T-helper 22 cell (primary cell): ENCODE results near the gene MARK1.

Experiments used
- DNase-seq: peaks from one replicate; pipeline ENCODE4 v3.0.0-alpha.2; 2020; ENCODE audit warnings: low read depth

Gene MARK1

GRCh38 chr1:220527908-220528678 lies at the start of gene MARK1:
Gene MARK1 (plus strand): TSS chr1:220528136. CDS start chr1:220528823, 687 bp downstream.
- DNase-seq: no peak

- no peak for DNase-seq
Measured at GRCh38 chr1:220483700-220484099, 44.2 kb upstream of the MARK1 start.

DNA sequence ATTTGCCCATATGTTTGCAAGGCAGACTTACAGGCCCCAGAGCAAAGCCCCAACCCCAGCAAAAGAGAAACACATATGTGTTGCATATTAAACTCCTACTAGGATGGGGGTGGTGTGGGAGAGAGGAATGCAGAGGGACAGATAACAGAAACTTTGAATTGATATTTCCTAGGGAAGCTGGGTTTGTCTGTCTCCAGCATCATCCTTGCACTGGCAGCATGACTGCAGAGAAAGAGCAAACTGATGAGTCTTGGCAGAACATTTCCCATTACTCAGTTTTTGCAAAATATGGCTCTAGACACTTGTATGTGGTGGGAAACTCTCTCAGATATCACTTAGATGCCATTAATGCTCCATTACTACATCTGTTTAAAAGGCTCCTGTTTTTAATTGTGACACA lies 43.8 kb upstream of the MARK1 start:
- no peak for DNase-seq

DNA sequence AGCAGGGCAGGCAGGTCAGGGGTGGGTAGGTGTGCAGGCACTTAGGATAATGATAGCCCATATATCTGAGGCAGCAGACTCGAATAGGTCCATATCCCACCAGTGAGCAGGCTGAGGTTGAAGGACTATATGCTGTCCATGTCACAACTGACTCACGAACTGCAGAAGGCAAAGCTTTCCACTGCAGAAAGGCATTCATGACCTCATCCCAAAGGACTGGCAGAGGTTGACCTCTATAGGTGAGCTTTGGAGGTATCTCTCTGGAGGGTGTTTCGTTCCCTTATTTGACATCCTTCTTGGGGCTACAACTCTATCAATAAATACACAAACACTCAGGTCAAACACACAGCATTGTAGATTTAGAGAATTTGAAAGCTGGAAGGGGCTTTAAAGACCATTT lies 42.8 kb upstream of the MARK1 start:
- no peak for DNase-seq

DNA sequence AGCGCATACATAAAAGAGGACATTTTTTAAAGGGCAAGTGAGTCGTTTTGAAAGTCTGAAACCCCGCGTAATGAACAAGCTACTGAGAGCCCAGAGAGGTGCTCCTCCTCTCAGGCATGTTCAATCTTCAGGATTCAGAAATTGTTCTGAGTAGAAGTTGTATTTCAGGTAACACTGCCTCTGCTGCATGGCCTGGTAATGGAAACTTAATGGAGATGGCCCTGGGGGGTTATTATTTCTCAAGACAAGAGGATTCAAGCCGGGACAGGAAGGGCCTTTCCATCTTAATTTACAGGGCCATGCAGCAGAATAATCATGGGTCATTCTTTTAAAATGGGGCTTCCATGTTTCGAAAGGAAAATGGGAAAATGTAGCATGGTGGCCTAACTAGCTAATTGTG lies 42.1 kb upstream of the MARK1 start:
- DNase-seq: no peak

- no peak for DNase-seq
Measured at GRCh38 chr1:220487297-220487820, 40.6 kb upstream of the MARK1 start.

DNA sequence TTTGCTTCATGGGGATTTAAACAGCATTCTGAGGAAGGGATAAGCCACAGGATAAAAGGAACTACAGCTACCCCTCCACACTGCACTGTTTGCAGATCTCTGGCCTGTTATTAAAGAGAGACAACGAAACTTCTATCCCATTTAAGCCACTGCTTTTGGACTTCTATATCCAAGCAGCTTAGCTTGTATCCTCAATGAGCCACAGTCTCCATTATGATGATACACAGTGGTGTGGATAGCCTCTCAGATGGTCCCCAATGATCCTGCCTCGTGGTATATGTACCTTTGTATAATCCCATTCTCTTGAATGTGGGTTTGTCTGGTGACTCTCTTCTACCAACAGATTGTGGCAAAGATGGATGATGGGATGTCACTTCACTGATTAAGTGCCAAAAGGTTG lies 36.0 kb upstream of the MARK1 start:
- DNase-seq: no peak

DNA sequence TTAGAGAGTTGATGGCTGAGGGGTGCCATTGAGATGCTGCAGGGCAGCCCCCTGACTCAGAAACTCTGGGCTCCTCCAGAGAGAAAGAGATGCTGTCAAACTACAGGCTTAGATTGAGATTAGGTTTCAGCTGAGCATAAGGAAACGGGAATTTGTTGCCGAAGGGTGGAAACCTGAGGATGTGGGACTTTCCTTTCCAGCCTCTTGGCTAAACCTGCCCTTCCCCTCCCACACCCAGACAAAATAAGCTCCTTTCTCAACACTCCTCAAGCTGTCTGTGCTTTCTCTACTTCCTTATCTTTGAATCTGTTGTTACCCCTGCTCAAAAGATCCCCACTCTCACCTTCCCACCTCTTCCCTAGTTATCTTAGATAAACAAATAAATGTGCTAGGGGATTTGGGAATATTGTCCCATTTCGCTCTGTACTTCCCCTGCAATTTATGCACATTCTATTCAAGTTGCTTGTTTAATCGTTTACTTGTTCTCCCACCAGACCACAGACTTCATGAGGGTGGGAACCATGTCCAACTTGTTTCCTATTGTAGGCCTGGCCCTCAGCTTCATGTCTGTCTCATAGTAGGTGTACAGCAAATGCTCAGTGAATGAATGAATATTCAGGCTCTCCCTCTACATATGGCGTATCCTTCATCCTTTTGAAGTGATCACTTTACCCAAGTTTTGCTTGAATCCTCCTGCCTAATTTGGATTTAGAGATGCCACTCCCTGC lies 30.6 kb upstream of the MARK1 start:
- DNase-seq: no peak

GRCh38 chr1:220498188-220498587 lies 29.7 kb upstream of the MARK1 start:
- no peak for DNase-seq

DNA sequence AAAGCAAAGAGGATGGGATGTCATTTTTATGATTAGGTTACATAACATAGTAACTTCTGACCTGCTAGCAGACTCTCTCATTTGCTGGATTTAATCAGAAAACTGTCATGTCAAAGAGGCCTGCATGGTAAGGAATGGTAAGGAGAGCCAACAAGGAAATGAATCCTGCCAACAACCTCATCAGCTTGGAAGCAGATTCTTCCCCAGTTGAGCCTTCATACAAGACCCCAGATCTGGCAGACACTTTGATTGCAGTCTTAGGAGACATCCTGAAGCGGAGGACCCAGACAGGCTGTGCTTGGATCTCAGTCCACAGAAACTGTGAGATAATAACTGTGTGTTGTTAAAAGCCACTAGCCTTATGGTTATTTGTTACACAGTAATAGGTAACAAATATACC lies 27.6 kb upstream of the MARK1 start:
- DNase-seq: no peak

- no peak for DNase-seq
Measured at GRCh38 chr1:220504329-220504728, 23.6 kb upstream of the MARK1 start.

DNA sequence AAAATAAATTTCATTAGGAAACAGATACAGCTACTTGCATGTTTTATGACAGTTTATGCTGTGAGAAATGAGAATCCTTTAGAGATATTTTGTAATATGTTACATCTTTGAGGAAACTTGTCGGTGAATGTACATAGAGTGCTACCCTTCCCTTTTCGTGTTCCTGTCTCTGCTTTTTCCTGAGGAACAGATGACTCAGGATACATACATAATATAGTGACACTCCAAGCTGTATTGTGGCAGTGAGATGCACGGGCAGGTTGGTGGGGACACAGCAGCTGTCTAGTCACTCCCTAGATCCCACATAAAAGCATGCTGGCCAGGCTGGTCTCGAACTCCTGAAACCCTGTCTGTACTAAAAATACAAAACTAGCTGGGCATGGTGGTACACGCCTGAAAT lies 20.9 kb upstream of the MARK1 start:
- no peak for DNase-seq

- no peak for DNase-seq
Measured at GRCh38 chr1:220511179-220511578, 16.8 kb upstream of the MARK1 start.

- DNase-seq: no peak
Measured at GRCh38 chr1:220511785-220512184, 16.2 kb upstream of the MARK1 start.

GRCh38 chr1:220513834-220514233 lies 14.1 kb upstream of the MARK1 start:
- no peak for DNase-seq

DNA sequence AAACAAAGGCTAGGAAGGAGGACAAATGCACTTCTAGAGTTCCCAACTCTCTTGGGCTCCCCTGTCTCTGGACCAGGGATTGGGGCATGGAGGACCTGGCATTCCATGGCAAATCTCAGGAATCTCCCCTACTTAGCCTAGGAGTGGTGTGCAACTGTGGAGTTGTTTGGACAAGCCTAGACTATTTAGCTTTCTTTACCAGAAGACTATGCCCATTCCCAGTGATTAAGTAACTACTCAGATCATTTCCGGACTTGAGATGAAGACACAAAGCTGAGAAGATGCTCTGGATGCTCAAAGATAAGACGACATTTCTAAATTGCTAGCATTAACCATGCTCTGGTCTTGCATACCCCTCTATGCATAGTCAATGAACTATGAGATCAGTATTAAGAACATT lies 13.7 kb upstream of the MARK1 start:
- DNase-seq: no peak

DNA sequence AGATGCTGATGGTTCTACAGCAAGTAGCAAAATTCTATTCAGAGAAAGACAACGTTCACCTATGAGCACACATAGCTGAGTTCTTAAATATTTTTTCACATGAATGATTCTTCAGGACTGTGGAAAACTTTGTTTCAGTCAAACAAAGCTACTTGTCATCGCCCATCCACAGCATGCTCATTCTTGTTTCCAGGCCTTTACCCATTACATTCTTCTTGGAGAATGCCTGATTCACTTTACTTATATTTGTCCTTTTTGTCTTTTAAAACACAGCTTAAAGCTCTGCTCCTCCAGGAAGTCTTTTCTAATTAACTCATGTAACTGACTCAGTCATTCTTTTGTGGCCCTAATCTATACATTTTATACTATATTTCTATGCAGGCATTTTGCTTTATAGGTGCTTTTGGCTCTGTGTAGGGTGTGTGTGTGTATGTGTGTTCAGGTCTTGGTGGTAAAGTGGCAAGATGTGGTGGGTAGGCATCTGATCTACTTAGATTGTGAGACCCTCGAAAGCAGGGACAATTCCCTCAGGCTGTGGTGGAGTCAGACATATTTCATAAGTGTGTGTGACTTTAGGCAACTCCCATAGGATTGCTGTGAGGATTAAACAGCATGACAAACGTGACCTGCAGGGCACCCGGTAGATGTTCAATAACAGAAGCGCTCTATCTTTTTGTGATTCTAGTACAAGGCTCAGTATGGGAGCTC lies 11.8 kb upstream of the MARK1 start:
- DNase-seq: no peak

- DNase-seq: no peak
Measured at GRCh38 chr1:220516722-220517042, 11.3 kb upstream of the MARK1 start.

GRCh38 chr1:220521778-220522177 lies 6.2 kb upstream of the MARK1 start:
- no peak for DNase-seq

GRCh38 chr1:220526294-220526693 lies 1.6 kb upstream of the MARK1 start:
- no peak for DNase-seq

GRCh38 chr1:220527279-220527907 lies 543 bp upstream of the MARK1 start:
- no peak for DNase-seq

GRCh38 chr1:220528679-220529501 lies 954 bp downstream of the MARK1 start:
- no peak for DNase-seq
